ENCODE results near the gene POLE2.
A peak's percentile ranks its signal among the peaks of the same experiment; 100 is the strongest.
"Not testable (repeated sequence)": the region's sequence is repeated elsewhere in the genome, so short reads cannot be mapped to it uniquely, and the experiment has no call there.

POLE2 gene

DNA sequence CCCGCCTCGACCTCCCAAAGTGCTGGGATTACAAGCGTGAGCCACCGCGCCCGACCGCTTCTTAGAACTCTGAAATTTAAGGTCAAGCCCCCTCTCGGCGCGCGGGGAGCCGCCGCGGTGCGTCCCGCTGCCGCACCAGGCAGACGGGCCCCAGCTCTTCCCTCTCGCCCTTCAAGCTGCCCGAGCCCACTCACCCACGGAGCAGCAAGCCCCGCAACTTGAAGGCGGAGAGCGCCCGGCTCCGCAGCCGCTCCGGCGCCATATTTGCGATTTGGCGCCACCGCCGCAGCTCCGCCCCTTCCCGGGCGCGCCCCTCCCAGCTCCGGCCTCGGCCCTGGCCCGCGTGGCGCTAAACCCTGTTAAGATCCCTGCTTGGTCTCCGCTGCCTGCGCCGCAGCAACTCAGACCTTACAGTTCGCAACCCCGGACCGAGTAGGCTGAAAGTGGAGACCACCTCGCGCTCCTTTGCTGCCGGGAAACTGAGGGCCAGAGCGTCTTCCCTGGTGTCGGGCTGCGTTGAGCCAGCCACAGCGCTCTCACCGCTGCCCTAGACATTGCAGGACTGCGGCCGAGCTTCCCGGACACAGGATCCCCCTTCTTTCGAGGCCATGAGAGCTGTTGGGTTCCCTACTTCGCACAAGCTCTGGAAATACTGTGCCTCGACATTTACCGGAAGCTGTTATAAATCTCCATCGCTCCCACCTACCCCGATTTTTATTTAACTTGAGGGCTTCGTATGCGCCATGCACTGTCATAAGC, at the start of gene POLE2:
POLE2 (minus strand) TSS at position 273 of the 759 bp plus-strand sequence; CDS start at position 262, 11 bp downstream.
- DNase-seq (ENCODE audit: low read depth): no peak

DNA sequence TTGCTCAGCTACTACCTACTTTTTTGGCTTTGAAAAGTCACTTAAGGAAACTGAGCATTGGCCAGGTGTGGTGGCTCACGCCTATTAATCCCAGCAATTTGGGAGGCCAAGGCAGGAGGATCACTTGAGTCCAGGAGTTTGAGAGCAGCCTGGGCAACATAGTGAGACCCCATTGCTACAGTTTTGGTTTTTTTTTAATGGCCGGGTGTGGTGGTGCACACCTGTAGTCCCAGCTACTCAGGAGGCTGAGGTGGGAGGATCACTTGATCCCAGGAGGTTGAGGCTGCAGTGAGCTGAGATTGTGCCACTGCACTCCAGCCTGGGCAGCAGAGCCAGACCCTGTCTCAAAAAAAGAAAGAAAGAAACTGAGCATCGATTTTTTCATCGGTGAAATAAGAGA, 47.7 kb upstream of the POLE2 start:
- not testable (repeated sequence) for DNase-seq (ENCODE audit: low read depth)

DNA sequence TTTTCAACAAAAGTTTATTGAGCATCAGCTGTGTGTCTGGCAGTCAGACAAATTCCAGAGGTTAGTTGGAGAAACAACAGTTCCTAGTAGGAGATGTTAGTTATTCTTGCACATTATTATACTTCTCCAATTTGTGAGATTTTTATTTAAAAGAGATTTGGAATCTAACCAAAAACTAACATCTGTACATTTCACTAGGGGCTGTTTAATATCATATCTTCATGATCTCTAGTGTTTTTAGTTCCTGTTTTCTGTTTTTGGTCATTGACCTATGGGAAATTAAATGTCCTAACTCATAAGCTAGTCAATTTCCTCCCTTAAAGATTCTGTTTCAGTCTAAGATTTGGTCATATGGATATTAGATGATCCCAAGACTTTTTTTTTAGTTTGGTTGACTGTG, 45.8 kb upstream of the POLE2 start:
- no peak for DNase-seq (ENCODE audit: low read depth)

DNA sequence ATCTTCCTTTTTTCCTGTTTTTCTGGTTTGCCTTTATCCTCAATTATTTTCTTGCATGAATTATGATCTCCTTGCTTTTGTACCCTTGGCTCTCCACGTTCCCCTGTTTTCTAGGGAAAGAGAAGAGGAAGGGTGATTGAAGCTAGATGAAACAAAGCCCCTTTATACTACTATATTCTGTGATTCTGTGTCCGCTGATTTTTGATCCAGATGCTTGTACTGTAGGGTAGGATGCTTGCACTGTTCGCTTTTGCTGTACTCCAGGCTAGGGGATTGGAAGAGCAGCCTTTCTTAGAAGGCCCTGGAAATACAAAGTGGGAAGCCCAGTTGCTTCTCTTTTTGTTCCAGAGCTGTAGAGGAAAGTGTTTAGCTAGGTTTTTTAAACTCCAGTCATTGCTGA, 44.9 kb upstream of the POLE2 start:
- no peak for DNase-seq (ENCODE audit: low read depth)

DNA sequence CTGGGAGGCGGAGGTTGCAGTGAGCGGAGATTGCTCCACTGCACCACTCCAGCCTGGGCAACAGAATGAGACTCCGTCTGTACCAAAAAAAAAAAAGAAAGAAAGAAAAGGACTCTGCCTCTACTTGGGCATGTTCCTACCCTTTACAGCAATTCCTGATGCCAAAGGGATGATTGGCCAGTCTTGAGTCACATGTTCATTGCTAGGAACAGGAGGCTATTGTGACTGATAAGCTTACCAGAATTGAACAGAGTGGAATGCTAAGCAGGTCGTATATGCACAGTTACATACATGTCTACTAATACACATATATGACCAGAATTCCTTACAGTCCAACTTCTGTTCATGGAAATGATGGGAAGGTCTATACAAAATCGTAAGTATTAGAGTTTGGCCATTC, 39.2 kb upstream of the POLE2 start:
- no peak for DNase-seq (ENCODE audit: low read depth)

DNA sequence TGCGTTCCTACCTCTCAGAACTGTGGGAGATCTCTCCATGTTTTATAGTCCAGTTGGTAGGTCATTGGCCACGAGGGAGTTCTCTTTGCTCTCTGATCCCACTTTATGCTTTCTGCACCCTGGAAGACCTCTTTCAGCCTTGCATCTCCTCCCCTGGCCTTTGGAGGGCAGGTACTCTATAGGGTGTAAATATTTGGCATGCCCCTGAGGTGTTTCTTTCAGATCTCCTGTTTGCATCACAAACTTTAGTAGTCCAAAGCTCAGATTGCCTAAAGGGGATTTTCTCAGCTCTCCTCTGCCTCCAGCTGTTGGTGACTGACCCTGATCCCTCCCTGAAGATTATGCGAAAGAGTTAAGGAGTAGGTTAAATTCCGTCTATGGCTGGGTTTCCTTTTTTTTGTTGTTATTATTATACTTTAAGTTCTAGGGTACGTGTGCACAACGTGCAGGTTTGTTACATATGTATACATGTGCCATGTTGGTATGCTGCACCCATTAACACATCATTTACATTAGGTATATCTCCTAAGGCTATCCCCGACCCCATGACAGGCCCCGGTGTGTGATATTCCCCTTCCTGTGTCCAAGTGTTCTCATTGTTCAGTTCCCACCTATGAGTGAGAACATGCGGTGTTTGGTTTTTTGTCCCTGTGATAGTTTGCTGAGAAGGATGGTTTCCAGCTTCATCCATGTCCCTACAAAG, 33.9 kb upstream of the POLE2 start:
- DNase-seq (ENCODE audit: low read depth): not testable (repeated sequence)

DNA sequence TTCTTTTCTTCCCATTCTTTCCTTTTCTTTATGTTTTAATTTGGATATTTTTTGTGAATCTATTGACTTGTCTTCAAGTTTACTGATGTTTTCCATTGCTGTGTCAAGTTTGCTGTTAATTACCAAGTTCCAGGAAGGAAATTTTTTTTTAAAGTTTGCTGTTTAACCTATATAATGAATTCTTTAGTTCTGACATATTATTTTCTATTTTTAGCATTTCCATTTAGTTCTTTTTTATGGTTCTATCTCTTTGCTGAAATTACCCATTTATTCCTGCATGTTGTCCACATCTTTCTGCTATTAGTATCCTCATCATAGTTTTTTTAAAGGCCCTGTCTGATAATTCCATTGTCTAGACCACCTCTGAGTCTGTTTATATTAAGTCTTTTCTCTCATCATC, 32.7 kb upstream of the POLE2 start:
- no peak for DNase-seq (ENCODE audit: low read depth)

DNA sequence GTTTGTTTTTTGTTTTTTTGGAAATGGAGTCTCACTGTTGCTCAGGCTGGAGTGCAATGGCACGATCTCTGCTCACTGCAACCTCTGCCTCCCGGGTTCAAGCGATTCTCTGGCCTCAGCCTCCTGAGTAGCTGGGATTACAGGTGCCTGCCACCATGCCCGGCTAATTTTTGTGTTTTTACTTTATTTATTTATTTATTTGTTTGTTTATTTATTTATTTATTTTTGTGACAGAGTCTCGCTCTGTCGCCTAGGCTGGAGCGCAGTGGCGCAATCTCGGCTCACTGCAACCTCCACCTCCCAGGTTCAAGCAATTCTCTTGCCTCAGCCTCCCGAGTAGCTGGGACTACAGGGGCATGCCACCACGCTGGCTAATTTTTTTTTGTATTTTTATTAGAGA, 23.0 kb upstream of the POLE2 start:
- DNase-seq (ENCODE audit: low read depth): not testable (repeated sequence)

GRCh38 chr14:49704471-49704870, 16.5 kb upstream of the POLE2 start:
- DNase-seq (ENCODE audit: low read depth): not testable (repeated sequence)

- peak; percentile 70 for DNase-seq (ENCODE audit: low read depth)
These were observed 16.0 kb upstream of the POLE2 start for GRCh38 chr14:49703965-49704364.

- DNase-seq (ENCODE audit: low read depth): no peak
These were observed 14.7 kb upstream of the POLE2 start for GRCh38 chr14:49702725-49703124.

DNA sequence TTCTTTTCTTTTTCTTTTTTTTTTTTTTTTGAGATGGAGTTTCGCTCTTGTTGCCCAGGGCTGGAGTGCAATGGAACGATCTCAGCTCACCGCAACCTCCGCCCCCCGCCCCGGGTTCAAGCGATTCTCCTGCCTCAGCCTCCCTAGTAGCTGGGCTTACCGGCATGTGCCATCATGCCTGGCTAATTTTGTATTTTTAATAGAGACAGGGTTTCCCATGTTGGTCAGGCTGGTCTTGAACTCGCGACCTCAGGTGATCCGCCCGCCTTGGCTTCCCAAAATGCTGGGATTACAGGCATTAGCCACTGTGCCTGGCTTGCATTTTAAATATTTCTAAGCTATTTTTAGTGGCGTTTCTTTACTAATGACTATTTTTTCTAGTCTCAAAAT, 5.7 kb upstream of the POLE2 start:
- DNase-seq (ENCODE audit: low read depth): not testable (repeated sequence)

- no peak for DNase-seq (ENCODE audit: low read depth)
These were observed 5.1 kb upstream of the POLE2 start, which contains the start of gene KLHDC1 for GRCh38 chr14:49692811-49693734. Gene KLHDC1 (plus strand): TSS chr14:49693120. CDS start chr14:49693195, 75 bp downstream.

- no peak for DNase-seq (ENCODE audit: low read depth)
These were observed 4.3 kb upstream of the POLE2 start for GRCh38 chr14:49692193-49692757.

DNA sequence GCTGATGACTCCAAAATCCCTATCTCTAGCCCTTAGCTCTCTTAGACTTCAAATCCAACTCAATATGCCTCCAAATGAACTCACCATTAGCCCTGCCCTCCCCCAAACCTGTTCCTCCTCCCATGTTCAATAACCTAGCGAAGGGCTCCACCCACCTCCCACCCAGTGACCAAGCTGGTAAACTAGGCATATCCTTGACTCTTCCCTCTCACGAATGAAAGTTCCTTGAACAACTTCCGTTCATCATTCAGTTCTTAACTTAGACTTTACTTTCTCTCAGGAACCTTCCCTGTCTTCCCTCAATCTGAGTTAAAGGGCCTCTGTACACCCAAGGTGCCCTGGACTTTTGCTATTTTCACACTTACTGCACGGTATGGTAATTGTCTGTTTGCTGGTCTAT, 3.0 kb upstream of the POLE2 start:
- DNase-seq (ENCODE audit: low read depth): no peak

DNA sequence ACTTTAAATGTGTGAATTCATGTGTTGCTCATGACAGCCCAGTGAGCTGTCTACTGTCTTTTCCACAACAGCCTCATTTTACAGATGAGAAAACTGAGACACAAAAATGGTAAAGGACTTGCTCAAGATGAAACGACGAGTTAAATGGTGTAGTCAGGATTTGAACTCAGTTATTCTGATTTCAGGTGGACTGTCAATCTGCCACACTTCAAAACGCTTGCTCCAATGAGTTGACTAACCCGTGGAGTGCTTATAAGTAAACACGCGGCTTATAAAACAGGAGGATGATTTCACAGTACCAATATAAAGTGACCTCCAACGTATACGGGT, 652 bp upstream of the POLE2 start:
- DNase-seq (ENCODE audit: low read depth): no peak

DNA sequence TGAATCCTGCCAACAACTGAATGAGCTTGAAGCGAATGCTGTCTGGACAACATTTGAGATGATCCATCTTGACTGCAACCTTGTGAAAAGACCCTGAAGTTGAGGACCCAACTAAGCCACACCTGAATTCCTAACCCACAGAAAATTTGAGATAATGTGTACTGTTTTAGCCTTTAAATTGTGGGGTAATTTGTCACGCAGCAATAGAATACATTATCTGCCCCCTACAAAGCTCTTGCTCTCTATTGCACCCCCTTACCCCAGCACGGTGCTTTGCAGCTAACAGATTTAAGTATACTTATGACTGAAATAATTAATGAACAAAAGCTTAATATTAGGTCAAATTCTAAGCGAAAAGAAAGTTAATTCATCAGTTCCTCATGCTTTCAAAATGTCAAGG, 1.6 kb downstream of the POLE2 start:
- no peak for DNase-seq (ENCODE audit: low read depth)

GRCh38 chr14:49679271-49679670, 8.7 kb downstream of the POLE2 start:
- no peak for DNase-seq (ENCODE audit: low read depth)

- DNase-seq (ENCODE audit: low read depth): no peak
These were observed 10.4 kb downstream of the POLE2 start for GRCh38 chr14:49677643-49678042.

- DNase-seq (ENCODE audit: low read depth): no peak
These were observed 14.4 kb downstream of the POLE2 start for GRCh38 chr14:49673586-49673985.

- no peak for DNase-seq (ENCODE audit: low read depth)
These were observed 17.5 kb downstream of the POLE2 start for GRCh38 chr14:49670475-49670874.

Data from GM04503 (cell line).